ENCODE measurements around the gene C3orf70.

- TF ChIP-seq, protein P1, sequence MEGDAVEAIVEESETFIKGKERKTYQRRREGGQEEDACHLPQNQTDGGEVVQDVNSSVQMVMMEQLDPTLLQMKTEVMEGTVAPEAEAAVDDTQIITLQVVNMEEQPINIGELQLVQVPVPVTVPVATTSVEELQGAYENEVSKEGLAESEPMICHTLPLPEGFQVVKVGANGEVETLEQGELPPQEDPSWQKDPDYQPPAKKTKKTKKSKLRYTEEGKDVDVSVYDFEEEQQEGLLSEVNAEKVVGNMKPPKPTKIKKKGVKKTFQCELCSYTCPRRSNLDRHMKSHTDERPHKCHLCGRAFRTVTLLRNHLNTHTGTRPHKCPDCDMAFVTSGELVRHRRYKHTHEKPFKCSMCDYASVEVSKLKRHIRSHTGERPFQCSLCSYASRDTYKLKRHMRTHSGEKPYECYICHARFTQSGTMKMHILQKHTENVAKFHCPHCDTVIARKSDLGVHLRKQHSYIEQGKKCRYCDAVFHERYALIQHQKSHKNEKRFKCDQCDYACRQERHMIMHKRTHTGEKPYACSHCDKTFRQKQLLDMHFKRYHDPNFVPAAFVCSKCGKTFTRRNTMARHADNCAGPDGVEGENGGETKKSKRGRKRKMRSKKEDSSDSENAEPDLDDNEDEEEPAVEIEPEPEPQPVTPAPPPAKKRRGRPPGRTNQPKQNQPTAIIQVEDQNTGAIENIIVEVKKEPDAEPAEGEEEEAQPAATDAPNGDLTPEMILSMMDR (IDR thresholded peaks at IDR 0.05 in 8 of 11, conservative IDR thresholded peaks at IDR 0.05 in 3 of 11): no peak
- no peak for TF ChIP-seq POLR2AphosphoS5 (IDR thresholded peaks at IDR 0.05)
Measured at GRCh38 chr3:185137821-185138220, 15.0 kb downstream of the C3orf70 start.

Measured in spleen (tissue), 7 donors.